Activated T-cell treated with anti-CD3 and anti-CD28 coated beads for 4 hours (primary cell): ENCODE measurements around the gene PAH.

ENCODE experiments used
- DNase-seq: peaks from one replicate; pipeline ENCODE4 v3.0.0-alpha.2; 2020

Gene PAH

GRCh38 chr12:102917026-102917787 lies at the start of gene PAH:
TSS of gene PAH (minus strand) at chr12:102917244. CDS start at chr12:102917130, 114 bp downstream.
- no peak for DNase-seq

GRCh38 chr12:102966200-102966863 lies 49.3 kb upstream of the PAH start:
- DNase-seq, result no peak

- DNase-seq, result no peak
Observed at GRCh38 chr12:102965281-102966155, 48.5 kb upstream of the PAH start.

GRCh38 chr12:102964872-102965271 lies 47.8 kb upstream of the PAH start:
- no peak for DNase-seq

- no peak for DNase-seq
Observed at GRCh38 chr12:102963796-102964195, 46.8 kb upstream of the PAH start.

GRCh38 chr12:102962986-102963385 lies 45.9 kb upstream of the PAH start:
- DNase-seq, result no peak

- no peak for DNase-seq
Observed at GRCh38 chr12:102962532-102962931, 45.5 kb upstream of the PAH start.

GRCh38 chr12:102961466-102961855 lies 44.4 kb upstream of the PAH start:
- no peak for DNase-seq

GRCh38 chr12:102960766-102961465 lies 43.9 kb upstream of the PAH start:
- DNase-seq, result no peak

GRCh38 chr12:102959391-102959790 lies 42.3 kb upstream of the PAH start:
- no peak for DNase-seq

- DNase-seq, result no peak
Observed at GRCh38 chr12:102958830-102959176, 41.8 kb upstream of the PAH start.

- no peak for DNase-seq
Observed at GRCh38 chr12:102958073-102958829, 41.2 kb upstream of the PAH start.

GRCh38 chr12:102957339-102958050 lies 40.5 kb upstream of the PAH start, which contains the start of gene ASCL1:
TSS of gene ASCL1 (plus strand) at chr12:102957674. CDS start at chr12:102958245, 571 bp downstream.
- DNase-seq, result no peak

- DNase-seq, result no peak
Observed at GRCh38 chr12:102956738-102957327, 39.8 kb upstream of the PAH start.

GRCh38 chr12:102955926-102956737 lies 39.1 kb upstream of the PAH start:
- no peak for DNase-seq

- no peak for DNase-seq
Observed at GRCh38 chr12:102954134-102954533, 37.1 kb upstream of the PAH start.

- DNase-seq, result no peak
Observed at GRCh38 chr12:102953221-102953620, 36.2 kb upstream of the PAH start.

- no peak for DNase-seq
Observed at GRCh38 chr12:102951841-102952240, 34.8 kb upstream of the PAH start.

GRCh38 chr12:102950950-102951619 lies 34.0 kb upstream of the PAH start:
- no peak for DNase-seq
